Activated CD8-positive, alpha-beta memory T cell treated with anti-CD3 and anti-CD28 coated beads, Interleukin-2, amount 50 U/mL, for 4 hours (primary cell): ENCODE results near the gene CPA5.
"Not testable (repeated sequence)": the region's sequence is repeated elsewhere in the genome, so short reads cannot be mapped to it uniquely, and the experiment has no call there.

Source experiments
- DNase-seq: peaks from one replicate; pipeline ENCODE4 v3.0.0-alpha.2; 2020

CPA5 gene

GRCh38 chr7:130359276-130359857 is 14.8 kb downstream of the CPA5 start:
- no peak for DNase-seq

GRCh38 chr7:130360518-130360917 is 15.9 kb downstream of the CPA5 start:
- DNase-seq, result no peak

GRCh38 chr7:130361681-130362080 is 17.1 kb downstream of the CPA5 start:
- DNase-seq, result no peak

- no peak for DNase-seq
Observed at GRCh38 chr7:130362251-130362816, 17.7 kb downstream of the CPA5 start.

GRCh38 chr7:130363026-130363847 is 18.6 kb downstream of the CPA5 start:
- DNase-seq, result no peak

GRCh38 chr7:130364451-130364850 is 19.8 kb downstream of the CPA5 start:
- no peak for DNase-seq

- DNase-seq, result no peak
Observed at GRCh38 chr7:130365088-130365487, 20.5 kb downstream of the CPA5 start.

GRCh38 chr7:130365511-130366441 is 21.2 kb downstream of the CPA5 start:
- no peak for DNase-seq

- DNase-seq, result peak; percentile 9
Observed at GRCh38 chr7:130366564-130366963, 21.9 kb downstream of the CPA5 start.

- peak; percentile 13 for DNase-seq
Observed at GRCh38 chr7:130367088-130367755, 22.6 kb downstream of the CPA5 start.

GRCh38 chr7:130367836-130368746 is 23.5 kb downstream of the CPA5 start:
- DNase-seq, result peak; percentile 2

GRCh38 chr7:130369110-130369711 is 24.6 kb downstream of the CPA5 start:
- no peak for DNase-seq

GRCh38 chr7:130369831-130370550 is 25.4 kb downstream of the CPA5 start:
- DNase-seq, result no peak

GRCh38 chr7:130371046-130371445 is 26.4 kb downstream of the CPA5 start:
- peak; percentile 6 for DNase-seq

GRCh38 chr7:130372402-130373165 is 28.0 kb downstream of the CPA5 start:
- DNase-seq, result no peak

- DNase-seq, result no peak
Observed at GRCh38 chr7:130374507-130374906, 29.9 kb downstream of the CPA5 start.

GRCh38 chr7:130376461-130376860 is 31.8 kb downstream of the CPA5 start:
- not testable (repeated sequence) for DNase-seq

GRCh38 chr7:130377178-130377577 is 32.6 kb downstream of the CPA5 start:
- DNase-seq, result no peak

GRCh38 chr7:130379019-130379418 is 34.4 kb downstream of the CPA5 start:
- DNase-seq, result no peak
